MM.1S (cell line): ENCODE data around the gene PTGDS.

ENCODE experiments used
- EZH2 ChIP-seq: fragments of 300-600 bp; sonication (generic); optimal IDR thresholded peaks from 2 replicates; pipeline ENCODE3; 2017; ENCODE audit warnings: low read depth, mild to moderate bottlenecking, antibody characterized with exemption, low read length, mixed read lengths
- EZH2phosphoT487 ChIP-seq: fragments of 300-600 bp; sonication (generic); IDR thresholded peaks from 2 replicates; pipeline ENCODE4 v1.6.1; 2018; ENCODE audit warnings: antibody characterized with exemption, low read length
- TF ChIP-seq, protein P1 (sequence below): fragments of 300-600 bp; sonication (generic); IDR thresholded peaks from 2 replicates; pipeline ENCODE4 v1.5.1; 2016; ENCODE audit warnings: antibody characterized with exemption, low read length, mixed read lengths

DNA sequence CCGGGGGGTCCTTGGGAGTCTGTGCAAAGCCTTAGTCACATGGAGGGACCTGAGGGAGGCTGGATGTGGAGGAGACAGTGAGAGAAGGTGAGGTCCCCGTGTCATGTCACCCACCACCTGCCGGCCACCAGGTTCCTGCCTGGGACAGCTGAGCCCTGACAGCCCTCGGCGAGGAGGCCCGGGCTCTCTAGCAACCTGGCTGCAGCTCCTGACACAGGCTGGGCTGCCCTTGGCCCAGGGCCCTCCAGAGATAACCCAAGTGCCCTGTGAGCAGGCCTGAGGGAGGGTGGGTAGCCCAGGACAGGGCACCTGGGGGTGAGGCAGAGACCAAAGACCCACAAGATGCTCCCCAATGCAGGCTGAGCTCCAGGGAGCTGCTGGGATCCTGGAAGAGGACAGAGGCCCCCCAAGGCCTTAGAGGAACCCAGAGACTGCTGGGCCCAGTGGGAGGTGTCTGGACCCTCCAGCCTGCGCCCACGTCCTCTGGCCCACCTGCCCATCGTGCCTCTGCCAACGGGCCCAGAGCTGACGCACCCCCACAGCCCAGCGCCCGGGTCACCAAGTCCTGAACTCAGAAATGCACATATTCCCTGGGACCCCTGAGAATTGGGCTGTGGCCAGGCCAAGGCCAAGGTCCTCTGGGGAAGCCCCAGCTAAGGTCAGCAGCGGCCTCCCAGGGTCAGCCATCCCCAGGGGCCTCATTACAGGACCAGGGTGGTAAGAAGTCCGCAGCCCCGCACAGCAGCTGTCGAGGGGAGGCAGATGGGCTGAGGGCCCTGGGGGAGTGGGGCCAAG is 8.8 kb upstream of the PTGDS start:
- TF ChIP-seq, protein P1, sequence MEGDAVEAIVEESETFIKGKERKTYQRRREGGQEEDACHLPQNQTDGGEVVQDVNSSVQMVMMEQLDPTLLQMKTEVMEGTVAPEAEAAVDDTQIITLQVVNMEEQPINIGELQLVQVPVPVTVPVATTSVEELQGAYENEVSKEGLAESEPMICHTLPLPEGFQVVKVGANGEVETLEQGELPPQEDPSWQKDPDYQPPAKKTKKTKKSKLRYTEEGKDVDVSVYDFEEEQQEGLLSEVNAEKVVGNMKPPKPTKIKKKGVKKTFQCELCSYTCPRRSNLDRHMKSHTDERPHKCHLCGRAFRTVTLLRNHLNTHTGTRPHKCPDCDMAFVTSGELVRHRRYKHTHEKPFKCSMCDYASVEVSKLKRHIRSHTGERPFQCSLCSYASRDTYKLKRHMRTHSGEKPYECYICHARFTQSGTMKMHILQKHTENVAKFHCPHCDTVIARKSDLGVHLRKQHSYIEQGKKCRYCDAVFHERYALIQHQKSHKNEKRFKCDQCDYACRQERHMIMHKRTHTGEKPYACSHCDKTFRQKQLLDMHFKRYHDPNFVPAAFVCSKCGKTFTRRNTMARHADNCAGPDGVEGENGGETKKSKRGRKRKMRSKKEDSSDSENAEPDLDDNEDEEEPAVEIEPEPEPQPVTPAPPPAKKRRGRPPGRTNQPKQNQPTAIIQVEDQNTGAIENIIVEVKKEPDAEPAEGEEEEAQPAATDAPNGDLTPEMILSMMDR = no peak
- TF ChIP-seq EZH2phosphoT487 (no peak), EZH2 (no peak)
